A673 (cell line): Measurements from ENCODE around the gene LRBA. TPM values are rescaled to one million over a fixed set of nuclear protein-coding genes. Genes with fewer than 3 reads are reported as not detected.

Experiments
- BruUV-seq: library from RNA; stranded (reverse); fragments of 400-500 nt; replicated peaks from 2 replicates; lab custom pipeline; 2021; lab: Mats Ljungman, UMichigan
- CTCF ChIA-PET: fragments of 300-600 bp; sonication (Branson Sonifier 250); formaldehyde crosslinking; loops from one replicate; lab custom pipeline; 2022; ENCODE audit warnings: antibody characterized with exemption; lab: Charles Lee
- POLR2A ChIA-PET: fragments of 300-600 bp; sonication (Branson Sonifier 250); formaldehyde crosslinking; loops from one replicate; lab custom pipeline; 2022; ENCODE audit warnings: antibody characterized with exemption; ENCODE audit not compliant: low non-redundant PET; lab: Charles Lee
- DNase-seq: peaks from one replicate; pipeline ENCODE4 v3.0.0-alpha.2; 2015; ENCODE audit warnings: low spot score
- H3K27ac ChIP-seq: fragments of 200-600 bp; sonication (generic); 2 replicates; pipeline ENCODE4 v1.5.1; 2016; ENCODE audit warnings: mixed run types, low read depth, mild to moderate bottlenecking, mixed read lengths, antibody characterized with exemption, low read length; ENCODE audit not compliant: poor library complexity, severe bottlenecking
- H3K27me3 ChIP-seq: fragments of 200-600 bp; sonication (generic); replicated peaks from 2 replicates; pipeline ENCODE4 v1.6.1; 2017; ENCODE audit warnings: mixed run types, low read depth, mild to moderate bottlenecking, mixed read lengths, antibody characterized with exemption, low read length; ENCODE audit not compliant: insufficient read depth, poor library complexity
- H3K36me3 ChIP-seq: fragments of 200-600 bp; sonication (generic); 2 replicates; pipeline ENCODE4 v1.6.1; 2016; ENCODE audit warnings: mixed run types, mild to moderate bottlenecking, mixed read lengths, antibody characterized with exemption, low read length; ENCODE audit not compliant: insufficient read depth, poor library complexity, severe bottlenecking
- H3K4me1 ChIP-seq: fragments of 200-600 bp; sonication (generic); 2 replicates; pipeline ENCODE4 v1.6.1; 2017; ENCODE audit warnings: mixed run types, mild to moderate bottlenecking, mixed read lengths, antibody characterized with exemption, low read length; ENCODE audit not compliant: insufficient read depth, poor library complexity, severe bottlenecking
- H3K4me3 ChIP-seq: fragments of 200-600 bp; sonication (generic); 2 replicates; pipeline ENCODE4 v1.5.1; 2016; ENCODE audit warnings: low read depth, mixed run types, mild to moderate bottlenecking, mixed read lengths, low read length; ENCODE audit not compliant: poor library complexity, severe bottlenecking
- H3K9me3 ChIP-seq: fragments of 200-600 bp; sonication (generic); 2 replicates; pipeline ENCODE4 v1.6.1; 2016; ENCODE audit warnings: mixed run types, low read depth, mild to moderate bottlenecking, mixed read lengths, antibody characterized with exemption, low read length; ENCODE audit not compliant: poor library complexity, severe bottlenecking
- EZH2 ChIP-seq: fragments of 200-600 bp; sonication (generic); IDR thresholded peaks from 2 replicates; pipeline ENCODE4 v1.6.1; 2017; ENCODE audit warnings: borderline replicate concordance, low read depth, mild to moderate bottlenecking, mixed read lengths, antibody characterized with exemption, low read length; ENCODE audit not compliant: poor library complexity, severe bottlenecking
- intact Hi-C: fragments of 100-400 bp; cut with micrococcal nuclease; formaldehyde crosslinking; loops from one replicate; pipeline ENCODE4 v1.10.0; 2022; ENCODE audit not compliant: unreplicated experiment
- total RNA-seq: library from RNA; stranded (reverse); gene quantifications from 2 replicates; pipeline ENCODE4 v1.2.3, GENCODE V29; 2021
- TF ChIP-seq, protein P1 (sequence below): fragments of 300-800, 200-600 bp; sonication (generic); conservative IDR thresholded peaks from 2 replicates; pipeline ENCODE4 v1.5.1; 2017; ENCODE audit warnings: low read depth, mild to moderate bottlenecking, antibody characterized with exemption, low read length, moderate library complexity, mixed read lengths

The LRBA gene
- total RNA-seq, 1 experiment from 2014 or later = 35.7 TPM

GRCh38 chr4:150773032-150773431 is 242.1 kb downstream of the LRBA start:
- ChIA-PET CTCF (no interaction called here), POLR2A (no interaction called here)
- H3K27me3 ChIP-seq = no peaks in the 10 kb centered on the region
- no peaks in the 10 kb centered on the region for H3K4me1 ChIP-seq
- DNase-seq = no peak
- H3K4me3 ChIP-seq = no peak overlapping the region
- H3K27ac ChIP-seq = no peak overlapping the region
- BruUV-seq = no TSS peak
- intact Hi-C loops = no loop called here
- no peaks in the 10 kb centered on the region for H3K9me3 ChIP-seq
- TF ChIP-seq EZH2 = no peak
- TF ChIP-seq, protein P1, sequence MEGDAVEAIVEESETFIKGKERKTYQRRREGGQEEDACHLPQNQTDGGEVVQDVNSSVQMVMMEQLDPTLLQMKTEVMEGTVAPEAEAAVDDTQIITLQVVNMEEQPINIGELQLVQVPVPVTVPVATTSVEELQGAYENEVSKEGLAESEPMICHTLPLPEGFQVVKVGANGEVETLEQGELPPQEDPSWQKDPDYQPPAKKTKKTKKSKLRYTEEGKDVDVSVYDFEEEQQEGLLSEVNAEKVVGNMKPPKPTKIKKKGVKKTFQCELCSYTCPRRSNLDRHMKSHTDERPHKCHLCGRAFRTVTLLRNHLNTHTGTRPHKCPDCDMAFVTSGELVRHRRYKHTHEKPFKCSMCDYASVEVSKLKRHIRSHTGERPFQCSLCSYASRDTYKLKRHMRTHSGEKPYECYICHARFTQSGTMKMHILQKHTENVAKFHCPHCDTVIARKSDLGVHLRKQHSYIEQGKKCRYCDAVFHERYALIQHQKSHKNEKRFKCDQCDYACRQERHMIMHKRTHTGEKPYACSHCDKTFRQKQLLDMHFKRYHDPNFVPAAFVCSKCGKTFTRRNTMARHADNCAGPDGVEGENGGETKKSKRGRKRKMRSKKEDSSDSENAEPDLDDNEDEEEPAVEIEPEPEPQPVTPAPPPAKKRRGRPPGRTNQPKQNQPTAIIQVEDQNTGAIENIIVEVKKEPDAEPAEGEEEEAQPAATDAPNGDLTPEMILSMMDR = no peak
- H3K36me3 ChIP-seq = no peaks in the 10 kb centered on the region

DNA sequence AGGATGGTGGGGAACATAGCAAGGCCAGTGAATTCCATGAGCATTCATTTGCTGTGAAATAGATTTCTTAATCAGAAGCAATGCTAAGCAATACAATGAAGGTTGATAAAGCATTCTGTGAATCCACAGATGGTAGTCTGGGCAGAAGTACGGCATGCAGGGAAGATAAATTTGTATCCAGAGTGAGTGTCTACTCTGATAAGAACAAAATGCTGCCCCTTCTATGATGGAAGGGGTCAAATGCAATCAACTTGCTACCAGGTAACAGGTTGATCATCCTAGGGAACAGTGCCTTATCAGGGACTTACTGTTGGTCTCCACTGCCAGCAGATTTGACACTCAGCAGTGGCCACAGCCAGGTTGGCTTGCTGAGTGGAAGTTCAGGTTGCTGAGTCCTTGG is 243.7 kb downstream of the LRBA start:
- Histone ChIP-seq H3K36me3 (no peaks in the 10 kb centered on the region), H3K9me3 (no peaks in the 10 kb centered on the region), H3K4me1 (no peaks in the 10 kb centered on the region), H3K27ac (no peak overlapping the region), H3K27me3 (no peaks in the 10 kb centered on the region), H3K4me3 (no peak overlapping the region)
- intact Hi-C loops = no loop called here
- POLR2A ChIA-PET = no interaction called here
- CTCF ChIA-PET = no interaction called here
- no peak for DNase-seq
- TF ChIP-seq, protein P1 = no peak
- no peak for TF ChIP-seq EZH2
- BruUV-seq = no TSS peak

- intact Hi-C loops = no loop called here
- TF ChIP-seq, protein P1 = no peak
- no peak for TF ChIP-seq EZH2
- Histone ChIP-seq H3K4me3 (no peak overlapping the region), H3K4me1 (no peaks in the 10 kb centered on the region), H3K27me3 (no peaks in the 10 kb centered on the region), H3K27ac (no peak overlapping the region), H3K36me3 (no peaks in the 10 kb centered on the region), H3K9me3 (no peaks in the 10 kb centered on the region)
- CTCF ChIA-PET = no interaction called here
- no peak for DNase-seq
- BruUV-seq = no TSS peak
- POLR2A ChIA-PET = no interaction called here
Measured at GRCh38 chr4:150769845-150770244, 245.2 kb downstream of the LRBA start.
